Aorta (tissue), 5 donors: ENCODE measurements around the gene TMEM131L. TPM values are rescaled to one million over a fixed set of nuclear protein-coding genes. Genes with fewer than 3 reads are reported as not detected.

Source experiments
- ATAC-seq: fragments of 200-7000 bp; cut with Tn5 transposase; one replicate; pipeline ENCODE4 v1.9.1; 2022; ENCODE audit warnings: moderate library complexity; ENCODE audit not compliant: low FRiP score
- DNase-seq, 2 donors: peaks; one replicate each; pipeline ENCODE4 v3.0.0-alpha.2; 2020
- H3K27ac ChIP-seq, 2 donors: one replicate each; pipeline ENCODE4 v1.5.1; 2013; ENCODE audit warnings: low read length in 2 of 2, mild to moderate bottlenecking in 2 of 2, moderate library complexity in 2 of 2, control low read depth in 1 of 2, inconsistent platforms in 1 of 2, low read depth in 1 of 2
- H3K27me3 ChIP-seq, 2 donors: one replicate each; pipeline ENCODE4 v1.6.1; 2013; ENCODE audit warnings: control low read depth in 1 of 2, low read length in 1 of 2, mild to moderate bottlenecking in 1 of 2, moderate library complexity in 1 of 2; ENCODE audit not compliant: insufficient read depth in 2 of 2, control insufficient read depth in 1 of 2
- H3K36me3 ChIP-seq, 2 donors: one replicate each; pipeline ENCODE4 v1.6.1; 2013; ENCODE audit warnings: control low read depth in 1 of 2, low read length in 1 of 2, mild to moderate bottlenecking in 1 of 2; ENCODE audit not compliant: insufficient read depth in 2 of 2, control insufficient read depth in 1 of 2
- H3K4me1 ChIP-seq, 2 donors: one replicate each; pipeline ENCODE4 v1.6.1; 2013; ENCODE audit warnings: low read length in 2 of 2, control low read depth in 1 of 2, mild to moderate bottlenecking in 1 of 2, moderate library complexity in 1 of 2; ENCODE audit not compliant: insufficient read depth in 2 of 2, control insufficient read depth in 1 of 2
- H3K4me3 ChIP-seq, 2 donors: one replicate each; pipeline ENCODE4 v1.5.1; 2013; ENCODE audit warnings: low read length in 2 of 2, control low read depth in 1 of 2, mild to moderate bottlenecking in 1 of 2
- H3K9me3 ChIP-seq: one replicate; pipeline ENCODE4 v1.6.1; 2013; ENCODE audit warnings: mild to moderate bottlenecking, low read length; ENCODE audit not compliant: control insufficient read depth
- WGBS, 2 donors: extraction: QIAGEN DNeasy Blood & Tissue Kit; methylation state at CpG; one replicate each; pipeline ENCODE4 v1.1.7; 2013; 5-methylcytosine and 5-hydroxymethylcytosine counted together
- intact Hi-C, 2 donors: fragments of 100-400 bp; cut with DNase I; formaldehyde crosslinking; loops; one replicate each; pipeline versions ENCODE4 v1.14.2 to v1.15.0; 2022
- polyA plus RNA-seq, 2 donors: library from polyadenylated mRNA; stranded (reverse); fragments of 200-250 nt; gene quantifications; one replicate each; pipeline ENCODE4 v1.2.3, GENCODE V29; 2013
- total RNA-seq, 2 donors: library from RNA; stranded (reverse); fragmentation: NEBNext Ultra II Directional; extraction: Animal tissue kit (Norgen Biotek cat#: 25700); gene quantifications; one replicate each; pipeline ENCODE4 v1.2.1, GENCODE V29; 2021
- donor health status: healthy with polysubstance abuse.
- donor health status: Bipolar disorder and iron deficiency.
- donor health status: DM: no; HTN: no; CAD: no.
- donor health status: DM: no; HTN: no; CAD: no.
- donor health status: DM: yes; HTN: yes; CAD: no.

TMEM131L gene
- total and polyA plus RNA-seq, 4 donors, result 2.0 to 22.5 (median 17.5) TPM

DNA sequence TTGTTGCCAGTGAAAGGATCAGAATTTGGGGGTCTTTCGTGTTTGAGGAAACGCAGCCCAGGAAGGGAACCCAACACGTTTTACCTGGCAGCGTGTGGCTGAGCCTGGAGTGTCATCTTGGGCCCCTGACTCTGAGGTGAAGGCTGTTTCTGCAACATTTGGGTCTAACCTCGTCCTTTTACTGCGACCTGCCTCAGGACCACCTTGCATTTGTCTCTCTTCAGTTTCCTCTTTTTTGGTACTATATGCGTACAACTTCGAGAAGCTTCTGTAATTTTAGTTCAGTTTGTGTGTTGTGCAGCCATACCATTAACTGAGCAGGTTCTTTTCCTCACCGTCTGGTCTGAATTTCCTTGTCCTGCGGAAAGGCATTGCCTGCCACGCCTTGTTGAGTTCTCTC lies 61.5 kb downstream of the TMEM131L start:
- no peak for ATAC-seq
- intact Hi-C loops, result no loop called here

DNA sequence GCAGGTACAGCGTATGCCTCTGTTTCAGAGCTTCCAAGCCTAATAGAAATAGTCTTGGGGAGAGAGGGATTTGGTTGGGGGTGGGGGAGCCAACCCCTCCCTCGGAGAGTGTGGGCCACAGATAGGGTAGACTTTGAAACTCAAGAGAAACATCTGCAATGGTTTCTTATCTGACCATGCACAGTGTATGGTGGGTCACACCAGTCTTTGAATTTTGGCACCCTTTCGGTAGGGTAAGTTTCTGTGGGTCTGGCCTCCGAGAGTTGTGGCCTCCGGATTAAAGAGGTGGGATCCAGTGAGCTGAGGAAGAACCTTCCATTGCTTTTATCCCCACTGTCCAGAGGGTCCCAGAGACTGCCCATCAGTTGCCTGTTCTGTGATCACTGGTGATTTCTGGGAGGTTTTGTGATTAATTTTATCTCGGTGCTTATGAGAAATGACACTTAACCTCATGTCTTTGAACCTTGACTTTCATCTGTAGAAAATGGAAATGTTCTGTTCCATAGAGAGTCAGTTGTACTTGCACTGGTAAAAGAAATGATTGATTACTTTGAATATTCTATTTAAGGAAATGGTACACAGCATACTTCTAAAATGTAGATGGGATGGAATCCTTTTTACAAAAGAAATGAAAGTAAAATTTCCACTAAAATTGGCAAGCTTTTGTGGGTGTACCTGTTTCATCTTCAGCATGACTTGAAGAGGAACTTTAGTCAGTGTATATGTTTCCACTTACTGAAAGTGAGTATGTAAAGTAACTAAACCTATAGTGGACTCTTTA lies 62.7 kb downstream of the TMEM131L start:
- no peaks in the 10 kb centered on the region for H3K9me3 ChIP-seq
- no peaks in the 10 kb centered on the region for H3K27me3 ChIP-seq
- H3K4me3 ChIP-seq, result no peak overlapping the region
- intact Hi-C loops, result no loop called here
- H3K36me3 ChIP-seq, result no peaks in the 10 kb centered on the region
- no peak for ATAC-seq
- DNase-seq, result no peak
- H3K27ac ChIP-seq, result no peak overlapping the region
- H3K4me1 ChIP-seq, result peaks cover 4 to 18% of the 10 kb centered on the region in 2 donors
- 83 to 89% methylated on average over 6 of the region's 6 CpGs for WGBS, 2 donors

More for the DNA sequence above, 61.5 kb downstream of the TMEM131L start:
- H3K36me3 ChIP-seq, result no peaks in the 10 kb centered on the region
- no peak for DNase-seq
- H3K9me3 ChIP-seq, result no peaks in the 10 kb centered on the region
- peaks cover 4 to 24% of the 10 kb centered on the region in 2 donors for H3K4me1 ChIP-seq
- H3K27me3 ChIP-seq, result no peaks in the 10 kb centered on the region
- H3K4me3 ChIP-seq, result no peak overlapping the region
- 95 to 97% methylated on average over 11 of the region's 11 CpGs for WGBS, 2 donors
- H3K27ac ChIP-seq, result no peak overlapping the region

- peaks cover 4 to 15% of the 10 kb centered on the region in 2 donors for H3K4me1 ChIP-seq
Measured at GRCh38 chr4:153529646-153530045, 63.5 kb downstream of the TMEM131L start.

DNA sequence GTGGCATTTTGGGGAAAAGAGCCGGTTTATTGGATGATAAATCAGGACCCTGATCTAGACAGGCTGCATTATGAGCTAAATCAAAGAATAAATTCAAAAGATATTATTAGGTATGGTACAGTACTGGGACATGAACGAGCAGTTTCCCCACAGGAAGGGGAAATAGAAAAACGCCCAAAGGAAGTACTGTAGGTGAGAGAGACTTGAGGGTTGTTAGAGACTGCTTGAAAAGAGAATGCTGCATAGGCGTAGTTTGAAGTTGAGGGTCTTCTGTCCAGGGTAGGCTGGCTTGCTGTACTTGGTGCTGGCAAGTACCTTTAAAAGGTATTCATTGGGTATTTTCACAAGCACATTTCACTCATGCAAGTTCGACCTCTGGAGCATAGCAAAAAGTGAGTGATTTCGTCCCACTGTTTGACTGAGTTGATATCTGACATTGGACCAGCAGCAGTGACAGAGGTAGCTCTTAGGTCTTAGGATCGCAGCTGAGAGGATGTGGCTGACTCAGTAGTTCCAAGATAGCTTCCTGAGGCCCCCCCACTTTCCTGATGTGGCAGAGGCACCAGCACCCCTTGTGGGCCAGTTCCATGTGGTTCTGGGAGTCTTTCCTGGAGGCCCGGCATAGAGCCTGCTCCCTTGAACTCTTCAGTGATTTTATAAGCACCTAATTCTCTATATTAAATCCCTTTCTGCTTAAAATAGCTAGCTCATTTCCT lies 64.3 kb downstream of the TMEM131L start:
- peak; percentile 63 for ATAC-seq
- Histone ChIP-seq H3K36me3 (no peaks in the 10 kb centered on the region), H3K27ac (no peak overlapping the region), H3K27me3 (no peaks in the 10 kb centered on the region), H3K9me3 (no peaks in the 10 kb centered on the region), H3K4me1 (peaks cover 4 to 13% of the 10 kb centered on the region in 2 donors), H3K4me3 (no peak overlapping the region)
- DNase-seq, result no peak
- 55 to 59% methylated on average over 8 of the region's 8 CpGs for WGBS, 2 donors
- intact Hi-C loops, result no loop called here

More at GRCh38 chr4:153529646-153530045, 63.5 kb downstream of the TMEM131L start:
- no peak for ATAC-seq
- intact Hi-C loops, result no loop called here
- Histone ChIP-seq H3K9me3 (no peaks in the 10 kb centered on the region), H3K36me3 (no peaks in the 10 kb centered on the region), H3K27ac (no peak overlapping the region), H3K4me3 (no peak overlapping the region), H3K27me3 (no peaks in the 10 kb centered on the region)
- DNase-seq, result no peak
- WGBS, 2 donors, result 91 to 96% methylated on average over 3 of the region's 3 CpGs

GRCh38 chr4:153531000-153531358 lies 64.8 kb downstream of the TMEM131L start:
- H3K27ac ChIP-seq, result no peak overlapping the region
- DNase-seq (no peak), ATAC-seq (peak; percentile 7)
- WGBS, 2 donors, result 79 to 85% methylated on average over 1 of the region's 1 CpG
- H3K4me1 ChIP-seq, result peaks cover 4 to 13% of the 10 kb centered on the region in 2 donors
- H3K9me3 ChIP-seq, result no peaks in the 10 kb centered on the region
- H3K36me3 ChIP-seq, result no peaks in the 10 kb centered on the region
- H3K4me3 ChIP-seq, result no peak overlapping the region
- H3K27me3 ChIP-seq, result no peaks in the 10 kb centered on the region
- intact Hi-C loops, result no loop called here

- 72 to 77% methylated on average over 2 of the region's 2 CpGs for WGBS, 2 donors
- DNase-seq (no peak), ATAC-seq (no peak)
- Histone ChIP-seq H3K27me3 (no peaks in the 10 kb centered on the region), H3K36me3 (no peaks in the 10 kb centered on the region), H3K27ac (no peak overlapping the region), H3K4me1 (peaks cover 4 to 13% of the 10 kb centered on the region in 2 donors), H3K4me3 (no peak overlapping the region), H3K9me3 (no peaks in the 10 kb centered on the region)
- intact Hi-C loops, result no loop called here
Measured at GRCh38 chr4:153531976-153532626, 65.9 kb downstream of the TMEM131L start.

DNA sequence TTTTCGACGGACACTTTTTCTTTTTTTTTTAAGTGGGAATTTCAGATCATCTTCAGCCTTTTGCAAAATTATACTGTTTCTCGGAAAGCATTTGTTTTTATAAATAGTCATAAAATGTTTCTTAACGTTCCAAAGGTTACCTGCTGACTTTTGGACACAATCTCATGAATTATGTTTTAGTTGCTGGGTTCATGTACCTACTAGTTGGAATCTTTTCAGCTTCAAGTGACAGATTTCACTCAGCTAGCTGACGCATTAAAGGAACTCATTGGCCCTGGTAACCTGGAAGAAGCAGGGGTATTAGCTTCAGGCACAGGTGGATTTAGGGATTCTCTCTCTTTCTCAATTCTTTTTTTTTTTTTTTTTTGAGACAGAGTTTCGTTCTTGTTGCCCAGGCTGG lies 66.5 kb downstream of the TMEM131L start:
- Histone ChIP-seq H3K4me3 (no peak overlapping the region), H3K4me1 (peaks cover 4 to 13% of the 10 kb centered on the region in 2 donors), H3K36me3 (no peaks in the 10 kb centered on the region), H3K9me3 (no peaks in the 10 kb centered on the region), H3K27ac (no peak overlapping the region), H3K27me3 (no peaks in the 10 kb centered on the region)
- DNase-seq, result no peak
- WGBS, 2 donors, result 62 to 66% methylated on average over 6 of the region's 6 CpGs
- intact Hi-C loops, result no loop called here
- ATAC-seq, result no peak

GRCh38 chr4:153533387-153533786 lies 67.2 kb downstream of the TMEM131L start:
- Histone ChIP-seq H3K27me3 (no peaks in the 10 kb centered on the region), H3K9me3 (no peaks in the 10 kb centered on the region), H3K36me3 (no peaks in the 10 kb centered on the region), H3K4me3 (no peak overlapping the region), H3K27ac (no peak overlapping the region), H3K4me1 (peaks cover 7 to 13% of the 10 kb centered on the region in 2 donors)
- intact Hi-C loops, result no loop called here
- ATAC-seq (no peak), DNase-seq (no peak)
